ENCODE data around the gene ABHD1.
A peak's percentile ranks its signal among the peaks of the same experiment; 100 is the strongest.

Gene ABHD1

DNA sequence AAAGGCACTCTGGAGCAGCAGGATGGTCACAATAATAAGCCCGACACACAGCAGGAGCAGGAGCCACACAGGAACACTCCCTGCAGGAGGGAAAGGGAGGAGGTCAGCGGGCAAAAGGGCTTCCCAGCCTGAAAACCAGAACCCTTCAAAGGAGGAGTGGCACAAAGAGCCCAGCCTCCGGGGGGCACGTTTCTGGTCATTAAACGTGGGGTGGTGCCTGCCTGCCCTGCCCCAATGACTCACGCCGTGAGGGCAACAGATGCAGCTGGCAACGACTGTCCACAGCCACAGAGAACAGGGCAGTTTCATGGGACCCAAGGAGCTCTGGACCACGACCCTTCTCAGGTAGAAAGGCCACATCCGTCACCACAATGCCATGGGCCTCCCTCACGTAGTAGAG, 7.8 kb downstream of the ABHD1 start:
- H3K9me3 ChIP-seq (ENCODE audit: control insufficient read depth, insufficient read depth, low read depth, low read length): no peaks in the 10 kb centered on the region
- no peak overlapping the region for H3K9ac ChIP-seq (ENCODE audit: low read length)
- H3K27me3 ChIP-seq (ENCODE audit: control insufficient read depth, insufficient read depth, low read length): no peaks in the 10 kb centered on the region
- H3K27ac ChIP-seq (ENCODE audit: low read depth, low read length): no peak overlapping the region
- H3K36me3 ChIP-seq (ENCODE audit: control insufficient read depth, insufficient read depth, low read length): peaks cover 37% of the 10 kb centered on the region
- peaks cover 6% of the 10 kb centered on the region; the same call in 1 of the 2 replicates for H3K4me1 ChIP-seq (ENCODE audit: control insufficient read depth, insufficient read depth, low read length)
- H3K4me3 ChIP-seq (ENCODE audit: low read depth, low read length): no peak overlapping the region

DNA sequence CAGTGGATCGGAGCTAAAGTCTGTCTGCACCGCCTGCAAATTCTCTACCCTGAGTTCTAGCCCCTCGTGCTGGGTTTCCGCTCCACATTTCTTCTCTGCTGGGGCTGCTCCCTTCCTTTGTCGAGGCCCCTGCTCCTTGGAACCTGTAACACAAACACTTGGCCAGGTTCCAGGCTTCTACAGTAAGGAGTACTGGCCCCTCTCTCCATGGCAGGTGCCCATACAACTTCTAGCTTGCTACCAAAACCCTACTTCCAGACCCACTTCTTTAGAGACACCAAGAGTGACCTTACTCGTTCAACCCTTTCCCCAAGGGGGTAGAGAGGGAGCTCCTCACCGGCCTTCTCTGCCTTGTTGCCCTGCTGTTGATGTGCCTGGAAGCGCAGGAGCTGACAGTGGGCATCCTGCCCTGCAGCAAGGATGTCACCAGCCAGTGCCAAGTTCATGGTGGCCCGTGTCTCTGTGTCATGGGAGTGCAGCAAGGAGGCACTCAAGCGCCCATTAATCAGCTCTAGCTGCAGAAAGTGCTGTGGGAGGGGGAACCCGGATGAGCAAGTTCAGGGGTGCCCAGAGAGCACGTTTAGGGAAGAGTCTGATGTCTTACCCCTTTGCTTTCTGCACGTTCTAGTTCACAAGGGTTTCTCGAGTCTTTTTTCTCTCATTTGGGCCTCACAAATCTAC, 9.7 kb downstream of the ABHD1 start:
- no peak overlapping the region for H3K27ac ChIP-seq (ENCODE audit: low read depth, low read length)
- H3K4me1 ChIP-seq (ENCODE audit: control insufficient read depth, insufficient read depth, low read length): peaks cover 6% of the 10 kb centered on the region; the same call in 1 of the 2 replicates

DNA sequence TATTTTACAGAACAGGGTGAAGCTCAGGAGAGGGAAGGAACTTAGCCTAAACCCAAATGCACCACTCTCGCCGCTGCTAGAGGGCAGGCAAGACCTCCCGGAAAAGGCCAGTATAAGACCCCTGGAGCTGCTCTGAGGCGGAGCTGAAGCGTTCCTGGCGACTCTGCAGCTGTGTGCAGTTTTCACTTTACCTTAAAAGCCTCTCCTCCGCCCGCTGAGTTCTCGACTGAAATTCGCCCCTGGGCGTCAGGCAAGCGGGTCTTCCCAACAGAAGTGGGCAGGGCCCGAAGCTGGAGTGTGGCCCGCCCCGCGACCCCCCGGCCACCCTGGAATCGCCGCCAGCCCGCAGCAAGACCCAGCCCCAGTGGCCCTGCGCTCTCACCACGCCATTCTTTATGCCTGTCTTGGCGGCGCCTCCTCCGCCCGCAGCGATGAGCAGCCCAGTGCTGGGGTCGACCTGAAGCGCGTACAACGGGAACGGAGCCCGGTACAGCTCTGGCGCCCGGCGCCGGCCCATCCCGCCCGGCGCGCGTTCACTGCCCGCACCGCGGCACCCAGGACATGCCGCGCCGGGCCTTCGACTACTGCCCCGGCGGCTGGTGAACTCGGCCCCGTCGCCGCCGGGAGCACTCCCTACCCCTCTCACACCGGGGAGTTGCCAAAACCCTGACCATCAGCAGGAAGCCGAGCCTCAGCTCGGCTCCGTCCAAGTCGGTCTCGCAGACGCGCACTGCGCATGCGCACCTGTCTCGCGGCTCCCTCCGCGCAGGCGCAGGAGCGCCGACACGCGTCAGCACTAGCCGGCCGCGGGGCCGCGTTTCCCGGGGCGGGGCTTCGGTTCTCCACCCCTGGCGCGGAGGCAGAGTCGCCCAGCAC, 10.5 kb downstream of the ABHD1 start, which contains the start of gene PREB:
TSS of gene PREB (minus strand) at position 732 of the 876 bp plus-strand sequence. CDS start at position 517, 215 bp downstream.
- Histone ChIP-seq H3K9me3 (ENCODE audit: control insufficient read depth, insufficient read depth, low read depth, low read length) (no peaks in the 10 kb centered on the region), H3K27me3 (ENCODE audit: control insufficient read depth, insufficient read depth, low read length) (peaks cover 3% of the 10 kb centered on the region; the same call in 1 of the 2 replicates), H3K9ac (ENCODE audit: low read length) (peak within 1 kb of the TSS; percentile 77), H3K4me3 (ENCODE audit: low read depth, low read length) (peak within 1 kb of the TSS; percentile 96), H3K4me1 (ENCODE audit: control insufficient read depth, insufficient read depth, low read length) (peaks cover 6% of the 10 kb centered on the region; the same call in 1 of the 2 replicates), H3K36me3 (ENCODE audit: control insufficient read depth, insufficient read depth, low read length) (peaks cover 37% of the 10 kb centered on the region), H3K27ac (ENCODE audit: low read depth, low read length) (peak within 1 kb of the TSS; percentile 59; the same call in 1 of the 2 replicates)

More for the DNA sequence above, 9.7 kb downstream of the ABHD1 start:
- Histone ChIP-seq H3K4me3 (ENCODE audit: low read depth, low read length) (peak overlapping the region; percentile 96), H3K9ac (ENCODE audit: low read length) (peak overlapping the region; percentile 77), H3K36me3 (ENCODE audit: control insufficient read depth, insufficient read depth, low read length) (peaks cover 37% of the 10 kb centered on the region), H3K27me3 (ENCODE audit: control insufficient read depth, insufficient read depth, low read length) (peaks cover 3% of the 10 kb centered on the region; the same call in 1 of the 2 replicates), H3K9me3 (ENCODE audit: control insufficient read depth, insufficient read depth, low read depth, low read length) (no peaks in the 10 kb centered on the region)

- Histone ChIP-seq H3K4me1 (ENCODE audit: control insufficient read depth, insufficient read depth, low read length) (peaks cover 6% of the 10 kb centered on the region; the same call in 1 of the 2 replicates), H3K27ac (ENCODE audit: low read depth, low read length) (no peak overlapping the region), H3K9me3 (ENCODE audit: control insufficient read depth, insufficient read depth, low read depth, low read length) (no peaks in the 10 kb centered on the region), H3K9ac (ENCODE audit: low read length) (no peak overlapping the region), H3K36me3 (ENCODE audit: control insufficient read depth, insufficient read depth, low read length) (peaks cover 31% of the 10 kb centered on the region), H3K27me3 (ENCODE audit: control insufficient read depth, insufficient read depth, low read length) (peaks cover 3% of the 10 kb centered on the region; the same call in 1 of the 2 replicates), H3K4me3 (ENCODE audit: low read depth, low read length) (peak overlapping the region; percentile 96)
Observed at GRCh38 chr2:27134781-27135477, 11.3 kb downstream of the ABHD1 start.

DNA sequence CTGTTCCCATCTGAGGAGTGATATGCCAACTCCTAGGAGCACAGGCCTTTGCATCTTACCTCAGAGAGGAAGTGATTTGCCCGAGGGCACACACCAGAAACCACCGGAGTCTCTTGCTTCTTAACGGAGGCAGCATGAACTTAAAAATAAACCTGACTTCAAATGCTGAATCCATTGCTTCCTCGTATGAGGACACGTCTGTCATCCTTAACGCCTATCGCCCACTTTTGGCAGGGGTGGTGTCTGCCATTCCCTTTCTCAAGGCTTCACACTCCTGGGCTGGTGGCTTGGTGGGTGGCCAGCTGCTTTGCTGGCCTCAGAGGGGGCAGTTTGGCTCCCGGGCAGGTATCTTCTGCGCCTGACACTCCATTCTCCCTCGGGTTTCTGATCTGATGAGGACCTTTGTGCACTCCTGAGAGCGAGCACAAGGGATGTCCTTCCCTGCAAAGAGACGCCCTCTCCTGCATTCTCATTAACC, 11.9 kb downstream of the ABHD1 start:
- no peak overlapping the region for H3K4me3 ChIP-seq (ENCODE audit: low read depth, low read length)
- H3K27me3 ChIP-seq (ENCODE audit: control insufficient read depth, insufficient read depth, low read length): peaks cover 3% of the 10 kb centered on the region; the same call in 1 of the 2 replicates
- no peak overlapping the region for H3K9ac ChIP-seq (ENCODE audit: low read length)
- peaks cover 25% of the 10 kb centered on the region for H3K36me3 ChIP-seq (ENCODE audit: control insufficient read depth, insufficient read depth, low read length)
- no peaks in the 10 kb centered on the region for H3K9me3 ChIP-seq (ENCODE audit: control insufficient read depth, insufficient read depth, low read depth, low read length)
- H3K4me1 ChIP-seq (ENCODE audit: control insufficient read depth, insufficient read depth, low read length): peaks cover 6% of the 10 kb centered on the region; the same call in 1 of the 2 replicates
- no peak overlapping the region for H3K27ac ChIP-seq (ENCODE audit: low read depth, low read length)

DNA sequence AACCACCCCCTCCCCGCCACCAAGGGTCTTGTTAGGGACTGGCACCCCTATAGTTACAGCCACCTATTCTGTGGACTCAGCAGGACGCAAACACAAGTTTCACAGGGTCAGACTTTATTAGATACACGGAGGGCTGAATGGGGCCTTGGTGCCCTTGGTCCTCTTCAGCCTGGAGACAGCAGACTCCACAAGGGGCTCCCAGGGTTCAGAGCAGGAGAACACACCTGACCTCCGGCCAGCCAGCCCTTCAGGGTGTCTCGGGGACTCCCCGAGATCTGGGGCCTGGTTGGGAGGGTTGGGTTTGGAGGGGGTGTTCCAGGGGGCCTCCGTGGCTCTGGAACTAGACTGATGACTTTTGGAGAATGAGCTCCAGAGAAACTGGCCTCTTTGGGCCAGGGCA, 13.1 kb downstream of the ABHD1 start:
- H3K4me3 ChIP-seq (ENCODE audit: low read depth, low read length): no peak overlapping the region
- H3K9ac ChIP-seq (ENCODE audit: low read length): no peak overlapping the region
- H3K4me1 ChIP-seq (ENCODE audit: control insufficient read depth, insufficient read depth, low read length): peaks cover 6% of the 10 kb centered on the region; the same call in 1 of the 2 replicates
- peaks cover 13% of the 10 kb centered on the region for H3K36me3 ChIP-seq (ENCODE audit: control insufficient read depth, insufficient read depth, low read length)
- peaks cover 3% of the 10 kb centered on the region; the same call in 1 of the 2 replicates for H3K27me3 ChIP-seq (ENCODE audit: control insufficient read depth, insufficient read depth, low read length)
- H3K9me3 ChIP-seq (ENCODE audit: control insufficient read depth, insufficient read depth, low read depth, low read length): no peaks in the 10 kb centered on the region
- H3K27ac ChIP-seq (ENCODE audit: low read depth, low read length): no peak overlapping the region

DNA sequence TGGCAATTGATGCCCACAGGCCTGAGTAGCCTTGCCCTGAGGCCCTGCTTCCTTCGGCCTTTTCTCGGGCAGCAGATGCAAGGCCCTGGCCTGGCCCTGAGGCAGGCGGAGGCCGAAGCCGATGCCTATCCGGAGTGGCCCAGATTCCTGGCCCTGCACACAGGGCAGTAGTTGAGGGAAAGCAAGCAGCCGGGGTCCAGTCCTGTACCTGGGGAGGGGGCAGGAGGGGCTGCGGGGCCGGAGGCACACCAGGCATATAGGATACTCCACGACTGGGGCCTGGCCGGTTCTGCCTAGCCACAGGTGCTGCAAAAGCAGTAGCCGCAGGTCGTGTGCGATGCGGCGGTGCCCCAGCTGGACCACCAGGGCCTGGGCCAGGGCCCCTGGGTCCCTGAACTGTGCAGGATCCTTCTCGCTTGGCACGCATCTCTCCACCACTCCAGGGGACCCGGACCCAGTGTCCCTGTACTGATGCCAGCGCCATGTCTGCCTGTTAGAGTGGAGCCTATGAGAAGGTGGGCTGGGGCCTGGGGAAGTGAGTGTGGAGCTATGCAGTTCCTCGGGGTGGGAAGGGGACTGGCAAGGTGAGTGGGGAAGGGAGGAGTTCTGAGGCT, 13.8 kb downstream of the ABHD1 start:
- H3K27ac ChIP-seq (ENCODE audit: low read depth, low read length): no peak overlapping the region
- no peak overlapping the region for H3K9ac ChIP-seq (ENCODE audit: low read length)
- H3K27me3 ChIP-seq (ENCODE audit: control insufficient read depth, insufficient read depth, low read length): peaks cover 7% of the 10 kb centered on the region; the same call in 1 of the 2 replicates
- no peak overlapping the region for H3K4me3 ChIP-seq (ENCODE audit: low read depth, low read length)
- H3K9me3 ChIP-seq (ENCODE audit: control insufficient read depth, insufficient read depth, low read depth, low read length): no peaks in the 10 kb centered on the region
- peaks cover 6% of the 10 kb centered on the region for H3K36me3 ChIP-seq (ENCODE audit: control insufficient read depth, insufficient read depth, low read length)
- peaks cover 6% of the 10 kb centered on the region; the same call in 1 of the 2 replicates for H3K4me1 ChIP-seq (ENCODE audit: control insufficient read depth, insufficient read depth, low read length)

GRCh38 chr2:27138111-27138510, 14.5 kb downstream of the ABHD1 start:
- Histone ChIP-seq H3K27ac (ENCODE audit: low read depth, low read length) (no peak overlapping the region), H3K4me3 (ENCODE audit: low read depth, low read length) (no peak overlapping the region), H3K36me3 (ENCODE audit: control insufficient read depth, insufficient read depth, low read length) (no peaks in the 10 kb centered on the region), H3K9me3 (ENCODE audit: control insufficient read depth, insufficient read depth, low read depth, low read length) (no peaks in the 10 kb centered on the region), H3K27me3 (ENCODE audit: control insufficient read depth, insufficient read depth, low read length) (peaks cover 9% of the 10 kb centered on the region; the same call in 1 of the 2 replicates), H3K4me1 (ENCODE audit: control insufficient read depth, insufficient read depth, low read length) (peaks cover 6% of the 10 kb centered on the region; the same call in 1 of the 2 replicates), H3K9ac (ENCODE audit: low read length) (no peak overlapping the region)

DNA sequence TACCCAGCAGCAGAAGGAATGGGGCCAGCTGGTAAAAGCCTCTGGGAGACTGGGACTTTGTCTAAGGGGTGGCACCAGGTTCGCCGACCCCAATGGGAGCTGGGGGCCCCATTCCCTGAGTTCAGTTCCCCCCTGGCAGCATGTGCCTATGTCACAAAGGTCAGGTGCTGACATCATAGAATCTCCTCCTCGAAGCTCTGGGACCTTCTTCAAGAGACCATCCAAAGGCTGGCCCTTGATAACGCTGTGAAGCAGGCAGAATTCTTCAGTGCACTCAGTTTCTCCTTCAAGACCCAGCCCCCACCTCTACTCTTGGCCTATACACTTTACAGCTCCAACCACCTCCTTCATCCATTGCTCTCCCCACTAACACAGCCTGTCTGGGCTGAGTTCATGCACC, 15.7 kb downstream of the ABHD1 start, which contains the start of gene PRR30:
TSS of gene PRR30 (minus strand) at position 101 of the 400 bp plus-strand sequence. CDS start 1,081 bp downstream, outside the sequence.
- H3K9me3 ChIP-seq (ENCODE audit: control insufficient read depth, insufficient read depth, low read depth, low read length): no peaks in the 10 kb centered on the region
- H3K27ac ChIP-seq (ENCODE audit: low read depth, low read length): no peak within 1 kb of the TSS
- H3K4me3 ChIP-seq (ENCODE audit: low read depth, low read length): no peak within 1 kb of the TSS
- no peak within 1 kb of the TSS for H3K9ac ChIP-seq (ENCODE audit: low read length)
- no peaks in the 10 kb centered on the region for H3K36me3 ChIP-seq (ENCODE audit: control insufficient read depth, insufficient read depth, low read length)
- peaks cover 12% of the 10 kb centered on the region; the same call in 1 of the 2 replicates for H3K27me3 ChIP-seq (ENCODE audit: control insufficient read depth, insufficient read depth, low read length)
- H3K4me1 ChIP-seq (ENCODE audit: control insufficient read depth, insufficient read depth, low read length): no peaks in the 10 kb centered on the region

GRCh38 chr2:27143285-27143684, 19.7 kb downstream of the ABHD1 start:
- Histone ChIP-seq H3K4me1 (ENCODE audit: control insufficient read depth, insufficient read depth, low read length) (no peaks in the 10 kb centered on the region), H3K4me3 (ENCODE audit: low read depth, low read length) (no peak overlapping the region), H3K27me3 (ENCODE audit: control insufficient read depth, insufficient read depth, low read length) (peaks cover 10% of the 10 kb centered on the region; the same call in 1 of the 2 replicates), H3K36me3 (ENCODE audit: control insufficient read depth, insufficient read depth, low read length) (no peaks in the 10 kb centered on the region), H3K9me3 (ENCODE audit: control insufficient read depth, insufficient read depth, low read depth, low read length) (no peaks in the 10 kb centered on the region), H3K9ac (ENCODE audit: low read length) (no peak overlapping the region), H3K27ac (ENCODE audit: low read depth, low read length) (no peak overlapping the region)
